CD1c-positive myeloid dendritic cell (primary cell): ENCODE data around the gene PEX14.

Experiments used
- DNase-seq: peaks from one replicate; pipeline ENCODE4 v3.0.0-alpha.2; 2016; ENCODE audit errors: extremely low spot score

PEX14 gene

DNA sequence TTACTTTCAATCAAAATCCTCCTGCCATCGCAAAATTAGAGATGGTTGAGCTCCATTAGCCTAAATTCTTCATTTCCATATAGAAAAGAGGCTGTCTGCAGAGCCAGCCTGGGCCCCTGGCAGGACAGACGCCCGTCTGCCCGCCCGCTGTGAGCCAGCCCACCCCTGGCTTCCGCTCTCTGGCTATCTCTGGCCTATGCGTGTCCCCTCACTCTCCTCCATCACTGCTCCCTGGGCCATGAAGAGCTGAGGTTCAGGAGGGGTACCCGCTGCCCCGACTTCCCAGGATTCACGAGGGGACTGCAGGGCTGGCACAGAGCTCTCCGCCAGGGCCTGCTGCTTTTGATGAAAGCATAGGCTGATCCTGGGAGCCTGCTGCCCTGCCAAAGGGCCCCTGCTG is 204.1 kb downstream of the PEX14 start:
- no peak for DNase-seq

DNA sequence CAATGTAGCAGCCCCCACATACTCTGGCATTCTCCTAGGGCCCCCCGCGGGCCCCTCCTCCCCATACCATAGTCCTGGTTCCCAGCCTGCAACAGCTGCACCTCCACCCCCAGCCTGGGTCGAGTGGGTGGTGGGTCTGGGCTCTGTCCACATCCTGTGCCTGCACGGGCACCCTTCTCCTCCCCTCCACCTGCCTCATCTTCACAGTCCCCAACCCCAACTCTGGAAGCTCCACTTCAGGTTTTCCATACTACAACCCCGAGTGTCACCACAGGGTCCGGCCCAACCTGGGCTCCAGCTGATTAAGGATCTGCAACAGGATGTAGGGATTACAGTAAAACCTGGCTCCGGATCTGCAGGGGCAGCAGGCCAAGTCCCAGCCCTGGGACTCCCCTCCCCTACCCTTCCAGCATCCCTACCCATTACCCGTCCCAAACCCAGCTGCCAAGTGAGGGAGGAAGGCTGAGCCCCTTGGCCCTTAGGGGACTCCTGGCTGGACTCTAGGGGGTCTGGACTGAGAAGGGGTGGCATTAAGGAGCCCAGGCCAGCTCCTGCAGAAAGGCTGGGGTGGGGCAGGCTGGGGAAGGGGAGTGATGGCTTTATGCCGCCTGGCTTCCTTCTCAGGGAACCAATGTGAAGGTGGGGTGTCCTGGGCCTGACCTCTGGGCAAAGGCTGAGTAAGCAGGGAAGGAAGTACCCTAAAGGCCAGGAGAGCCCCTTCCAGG is 204.9 kb downstream of the PEX14 start:
- peak; percentile 3 for DNase-seq
